ENCODE measurements around the gene SLC39A11. TPM values are rescaled to one million over a fixed set of nuclear protein-coding genes. Genes with fewer than 3 reads are reported as not detected.

SLC39A11 gene
- total and polyA plus RNA-seq, 2 experiments from 2014 or later: 11.7 to 16.4 TPM

DNA sequence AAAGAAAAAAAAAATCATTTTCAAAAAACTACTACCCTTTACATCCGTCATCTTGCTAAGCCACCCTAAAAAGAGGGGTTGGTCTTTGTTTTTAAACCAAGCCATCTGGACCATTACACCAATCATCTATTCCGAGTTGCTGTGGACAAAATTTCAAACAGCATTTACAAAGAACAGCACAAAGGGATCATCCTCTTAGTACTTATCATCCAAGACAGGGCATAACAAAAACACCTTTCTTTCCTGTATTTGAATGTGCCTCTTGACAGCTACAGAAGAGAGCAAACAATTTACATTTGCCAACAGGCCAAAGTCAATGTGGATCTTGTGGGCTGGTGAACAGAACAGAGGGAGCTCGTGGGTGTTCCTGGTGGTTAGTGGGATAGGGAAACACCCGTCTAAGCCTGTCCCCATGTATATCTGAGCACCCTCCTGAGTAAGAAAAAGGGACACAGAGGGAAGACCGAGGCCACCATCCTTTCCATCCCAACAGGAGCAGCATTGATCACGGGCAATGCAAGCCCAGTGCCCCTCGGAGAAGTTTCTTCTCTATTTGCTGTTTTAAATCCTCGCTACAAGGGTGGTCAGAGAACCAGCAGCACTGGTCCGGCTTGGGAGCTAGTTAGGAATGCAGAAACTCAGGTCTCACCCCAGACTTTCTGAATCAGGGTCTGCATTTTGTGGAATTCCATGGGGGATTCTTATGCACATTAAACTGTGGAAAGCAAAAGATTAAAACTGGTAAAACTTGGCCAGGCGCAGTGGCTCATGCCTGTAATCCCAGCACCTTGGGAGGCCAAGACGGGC is 1.9 kb downstream of the SLC39A11 start:
- H3K4me1 ChIP-seq (ENCODE audit: insufficient read depth): no peaks in the 10 kb centered on the region
- DNase-seq: no peak
- H3K36me3 ChIP-seq (ENCODE audit: low read depth): no peaks in the 10 kb centered on the region
- in situ Hi-C loops (cut with MboI): no loop called here
- no peak overlapping the region for H3K4me2 ChIP-seq (ENCODE audit: unreplicated experiment)
- no peaks in the 10 kb centered on the region for H3F3A ChIP-seq (ENCODE audit: insufficient read depth)
- TF ChIP-seq EZH2phosphoT487 (IDR thresholded peaks at IDR 0.05; ENCODE audit: insufficient read depth, low read depth) (no peak), EZH2 (IDR thresholded peaks at IDR 0.05; ENCODE audit: insufficient read depth, poor library complexity, severe bottlenecking) (no peak)
- H3K27me3 ChIP-seq (replicated peaks; ENCODE audit: insufficient read depth): no peaks in the 10 kb centered on the region
- H3K9me2 ChIP-seq (ENCODE audit: insufficient read depth): no peaks in the 10 kb centered on the region
- no peak overlapping the region for H3K4me3 ChIP-seq
- 86 to 88% methylated on average over 11 of the region's 11 CpGs for WGBS, 2 experiments (ENCODE audit: low coverage in 1 of 2, low lambda C conversion rate in 2 of 2, missing lambda C conversion rate in 2 of 2)
- H3K9me3 ChIP-seq (ENCODE audit: low read depth): no peaks in the 10 kb centered on the region
- H3K9ac ChIP-seq: no peak overlapping the region
- H3K27ac ChIP-seq: no peak overlapping the region
- no peaks in the 10 kb centered on the region for H4K20me1 ChIP-seq (ENCODE audit: insufficient read depth)
- no peaks in the 10 kb centered on the region for H3K79me2 ChIP-seq (ENCODE audit: insufficient read depth)
- H2AFZ ChIP-seq: no peak overlapping the region

DNA sequence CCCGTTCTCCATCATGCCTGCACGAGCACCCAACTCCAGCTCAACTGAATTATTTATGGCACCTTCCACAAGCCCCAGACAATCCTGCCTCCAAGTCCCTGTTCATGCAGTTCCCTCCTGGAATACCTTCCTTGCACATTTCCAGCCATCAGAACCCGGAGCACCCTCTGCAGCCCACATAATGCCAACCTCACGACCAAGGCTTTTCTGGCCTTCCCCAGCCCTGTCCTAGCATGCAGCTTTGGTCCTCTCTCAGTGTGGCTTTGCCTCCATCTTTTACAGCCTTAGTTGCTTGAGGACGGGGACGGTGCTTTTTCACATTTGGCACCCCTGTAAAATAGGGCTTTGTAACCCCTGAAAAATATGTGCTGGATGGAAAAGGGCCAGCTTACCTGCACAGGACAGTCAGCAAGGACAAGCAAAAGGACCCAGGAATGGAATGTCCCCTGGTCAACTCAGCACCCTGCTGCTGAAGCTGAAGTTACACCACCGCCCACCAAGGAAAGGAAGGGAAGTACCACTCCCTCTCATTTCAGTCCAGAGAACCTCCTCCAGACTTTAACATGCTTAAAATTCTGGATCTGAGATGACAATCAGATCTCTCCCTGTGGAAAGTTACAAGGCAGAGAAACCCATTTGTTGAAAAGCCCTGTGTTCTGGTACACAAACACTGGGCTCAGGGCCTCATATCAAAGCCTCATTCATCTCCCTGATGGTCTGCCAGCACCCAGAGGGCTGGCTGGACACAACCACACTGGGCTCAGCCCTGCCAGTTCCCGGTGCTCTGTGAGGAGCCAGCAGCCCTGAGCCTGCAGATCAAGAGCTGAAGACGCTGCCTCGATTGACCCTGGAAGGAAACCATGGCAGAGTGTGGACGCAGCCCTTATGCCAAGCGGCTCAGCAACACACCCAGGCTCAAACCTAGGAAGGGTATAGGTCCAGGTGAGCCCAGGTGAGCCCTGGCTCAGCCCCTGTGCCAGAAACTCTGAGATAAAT is 2.9 kb downstream of the SLC39A11 start:
- 55 to 61% methylated on average over 12 of the region's 12 CpGs for WGBS, 2 experiments (ENCODE audit: low coverage in 1 of 2, low lambda C conversion rate in 2 of 2, missing lambda C conversion rate in 2 of 2)
- Histone ChIP-seq H3F3A (ENCODE audit: insufficient read depth) (no peaks in the 10 kb centered on the region), H3K4me2 (ENCODE audit: unreplicated experiment) (no peak overlapping the region), H3K79me2 (ENCODE audit: insufficient read depth) (no peaks in the 10 kb centered on the region), H3K4me1 (ENCODE audit: insufficient read depth) (no peaks in the 10 kb centered on the region), H3K9me2 (ENCODE audit: insufficient read depth) (no peaks in the 10 kb centered on the region), H4K20me1 (ENCODE audit: insufficient read depth) (no peaks in the 10 kb centered on the region), H3K27ac (no peak overlapping the region), H2AFZ (no peak overlapping the region), H3K9me3 (ENCODE audit: low read depth) (no peaks in the 10 kb centered on the region), H3K36me3 (ENCODE audit: low read depth) (no peaks in the 10 kb centered on the region), H3K4me3 (no peak overlapping the region), H3K9ac (no peak overlapping the region), H3K27me3 (replicated peaks; ENCODE audit: insufficient read depth) (no peaks in the 10 kb centered on the region)
- TF ChIP-seq EZH2phosphoT487 (IDR thresholded peaks at IDR 0.05; ENCODE audit: insufficient read depth, low read depth): no peak
- no peak for TF ChIP-seq EZH2 (IDR thresholded peaks at IDR 0.05; ENCODE audit: insufficient read depth, poor library complexity, severe bottlenecking)
- DNase-seq: no peak
- in situ Hi-C loops (cut with MboI): no loop called here

DNA sequence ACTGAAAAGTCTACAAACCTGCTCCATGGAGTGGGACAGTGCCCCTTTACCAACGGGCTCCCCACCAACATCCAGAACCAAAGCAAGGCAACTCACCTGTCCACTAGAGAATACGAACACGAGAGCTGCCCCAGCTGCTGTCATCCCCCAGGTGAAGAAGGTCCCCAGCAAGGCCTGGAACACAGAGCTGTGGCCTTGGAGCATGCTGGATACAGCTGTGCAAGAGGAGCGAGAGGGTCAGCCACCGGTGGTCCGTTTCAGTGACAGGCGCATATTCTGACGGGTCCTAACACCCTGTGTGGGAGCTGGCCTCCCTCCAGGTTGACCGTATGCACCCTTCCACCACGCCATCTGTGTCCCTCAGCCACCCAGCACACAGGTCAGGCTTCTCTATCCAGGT is 3.9 kb downstream of the SLC39A11 start:
- Histone ChIP-seq H3K9me3 (ENCODE audit: low read depth) (no peaks in the 10 kb centered on the region), H3K4me1 (ENCODE audit: insufficient read depth) (no peaks in the 10 kb centered on the region), H3F3A (ENCODE audit: insufficient read depth) (no peaks in the 10 kb centered on the region), H3K27me3 (replicated peaks; ENCODE audit: insufficient read depth) (no peaks in the 10 kb centered on the region), H2AFZ (no peak overlapping the region), H3K9me2 (ENCODE audit: insufficient read depth) (no peaks in the 10 kb centered on the region), H3K4me3 (no peak overlapping the region), H3K36me3 (ENCODE audit: low read depth) (0 out of 2 replicates have a peak, but pooled peaks cover 4% of the 10 kb centered on the region), H3K4me2 (ENCODE audit: unreplicated experiment) (no peak overlapping the region), H4K20me1 (ENCODE audit: insufficient read depth) (no peaks in the 10 kb centered on the region), H3K79me2 (ENCODE audit: insufficient read depth) (no peaks in the 10 kb centered on the region), H3K27ac (no peak overlapping the region), H3K9ac (no peak overlapping the region)
- 93 to 95% methylated on average over 10 of the region's 10 CpGs for WGBS, 2 experiments (ENCODE audit: low coverage in 1 of 2, low lambda C conversion rate in 2 of 2, missing lambda C conversion rate in 2 of 2)
- in situ Hi-C loops (cut with MboI): no loop called here
- no peak for DNase-seq
- TF ChIP-seq EZH2 (IDR thresholded peaks at IDR 0.05; ENCODE audit: insufficient read depth, poor library complexity, severe bottlenecking): no peak
- no peak for TF ChIP-seq EZH2phosphoT487 (IDR thresholded peaks at IDR 0.05; ENCODE audit: insufficient read depth, low read depth)

DNA sequence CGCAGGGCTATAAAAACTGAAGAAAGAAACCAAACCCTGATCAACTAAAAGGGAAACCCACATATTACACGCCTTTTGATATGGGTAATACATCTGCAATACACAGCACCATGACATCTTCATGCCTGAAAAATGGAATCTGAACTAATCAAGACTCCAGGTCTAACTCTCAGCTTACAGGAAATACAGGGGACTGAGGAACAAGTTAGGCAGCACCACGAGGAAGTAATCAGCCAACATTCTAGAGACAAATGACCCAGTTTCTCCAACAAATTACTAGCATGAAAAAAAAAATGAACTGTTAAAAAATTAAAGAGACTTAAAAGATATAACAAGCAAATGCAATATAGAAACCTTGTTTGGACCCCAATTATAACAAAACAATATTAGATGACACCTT is 9.1 kb downstream of the SLC39A11 start:
- Histone ChIP-seq H3K9ac (no peak overlapping the region), H3K4me1 (ENCODE audit: insufficient read depth) (no peaks in the 10 kb centered on the region), H2AFZ (no peak overlapping the region), H3K4me3 (no peak overlapping the region), H3K27me3 (replicated peaks; ENCODE audit: insufficient read depth) (no peaks in the 10 kb centered on the region), H3K27ac (no peak overlapping the region), H4K20me1 (ENCODE audit: insufficient read depth) (no peaks in the 10 kb centered on the region), H3K9me2 (ENCODE audit: insufficient read depth) (no peaks in the 10 kb centered on the region), H3K4me2 (ENCODE audit: unreplicated experiment) (no peak overlapping the region), H3K36me3 (ENCODE audit: low read depth) (0 out of 2 replicates have a peak, but pooled peaks cover 5% of the 10 kb centered on the region), H3K9me3 (ENCODE audit: low read depth) (no peaks in the 10 kb centered on the region), H3K79me2 (ENCODE audit: insufficient read depth) (no peaks in the 10 kb centered on the region), H3F3A (ENCODE audit: insufficient read depth) (no peaks in the 10 kb centered on the region)
- no peak for TF ChIP-seq EZH2 (IDR thresholded peaks at IDR 0.05; ENCODE audit: insufficient read depth, poor library complexity, severe bottlenecking)
- no peak for TF ChIP-seq EZH2phosphoT487 (IDR thresholded peaks at IDR 0.05; ENCODE audit: insufficient read depth, low read depth)
- no peak for DNase-seq
- in situ Hi-C loops (cut with MboI): no loop called here
- 84 to 90% methylated on average over 3 of the region's 3 CpGs for WGBS, 2 experiments (ENCODE audit: low coverage in 1 of 2, low lambda C conversion rate in 2 of 2, missing lambda C conversion rate in 2 of 2)

All from GM23248 (cell line).